NCI-H2107 (cell line): ENCODE data around the gene CACNA1D.
"Not testable (repeated sequence)": the region's sequence is repeated elsewhere in the genome, so short reads cannot be mapped to it uniquely, and the experiment has no call there.

Source experiments
- DNase-seq: peaks from one replicate; lab custom pipeline; 2025; lab: John Stamatoyannopoulos, UW

The CACNA1D gene

GRCh38 chr3:53526704-53527055, 32.3 kb downstream of the CACNA1D start:
- no peak for DNase-seq

- no peak for DNase-seq
Measured at GRCh38 chr3:53530205-53530604, 35.8 kb downstream of the CACNA1D start.

GRCh38 chr3:53531749-53532148, 37.3 kb downstream of the CACNA1D start:
- no peak for DNase-seq

- no peak for DNase-seq
Measured at GRCh38 chr3:53533472-53533871, 39.1 kb downstream of the CACNA1D start.

DNA sequence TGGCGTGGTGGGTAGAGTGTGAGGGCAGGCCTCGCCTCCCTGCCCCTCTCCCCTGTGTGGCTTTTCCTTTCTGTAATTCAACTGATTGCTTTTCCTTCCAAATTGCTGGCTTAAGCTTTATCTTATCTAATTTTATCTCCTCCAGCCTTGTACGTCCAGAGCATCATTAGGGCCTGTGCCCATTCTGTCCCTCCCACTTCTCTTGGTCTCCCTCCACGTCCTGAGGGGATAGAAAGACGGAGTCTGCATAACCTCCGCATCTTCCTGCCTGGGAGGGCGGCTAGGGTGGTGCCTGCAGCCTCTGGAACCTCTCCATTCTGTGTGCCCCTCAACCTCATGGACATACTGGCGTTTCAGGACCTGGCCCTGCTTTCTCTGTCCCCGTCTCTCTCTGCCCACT, 39.8 kb downstream of the CACNA1D start:
- DNase-seq = no peak

GRCh38 chr3:53534676-53535400, 40.4 kb downstream of the CACNA1D start:
- no peak for DNase-seq

GRCh38 chr3:53536282-53536681, 41.9 kb downstream of the CACNA1D start:
- DNase-seq = no peak

DNA sequence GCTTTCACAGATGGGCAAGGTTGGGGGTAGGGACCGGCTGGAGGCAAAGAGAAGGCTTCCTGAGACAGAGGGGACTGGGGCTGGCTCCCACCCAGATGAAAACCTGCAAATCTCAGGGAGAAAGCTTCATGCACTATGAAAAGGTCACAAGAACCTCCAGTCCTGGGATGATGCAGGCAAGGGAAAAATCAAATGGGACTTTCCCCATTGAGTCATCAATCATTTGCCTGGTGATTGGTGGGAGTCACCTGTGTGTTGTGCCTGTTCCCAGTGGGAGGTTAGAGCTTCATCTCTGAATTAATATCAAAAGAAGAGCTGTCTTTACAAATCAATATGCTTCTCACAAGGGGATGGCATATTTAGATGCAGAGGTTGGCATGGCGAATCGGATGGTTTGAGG, 49.9 kb downstream of the CACNA1D start:
- no peak for DNase-seq

DNA sequence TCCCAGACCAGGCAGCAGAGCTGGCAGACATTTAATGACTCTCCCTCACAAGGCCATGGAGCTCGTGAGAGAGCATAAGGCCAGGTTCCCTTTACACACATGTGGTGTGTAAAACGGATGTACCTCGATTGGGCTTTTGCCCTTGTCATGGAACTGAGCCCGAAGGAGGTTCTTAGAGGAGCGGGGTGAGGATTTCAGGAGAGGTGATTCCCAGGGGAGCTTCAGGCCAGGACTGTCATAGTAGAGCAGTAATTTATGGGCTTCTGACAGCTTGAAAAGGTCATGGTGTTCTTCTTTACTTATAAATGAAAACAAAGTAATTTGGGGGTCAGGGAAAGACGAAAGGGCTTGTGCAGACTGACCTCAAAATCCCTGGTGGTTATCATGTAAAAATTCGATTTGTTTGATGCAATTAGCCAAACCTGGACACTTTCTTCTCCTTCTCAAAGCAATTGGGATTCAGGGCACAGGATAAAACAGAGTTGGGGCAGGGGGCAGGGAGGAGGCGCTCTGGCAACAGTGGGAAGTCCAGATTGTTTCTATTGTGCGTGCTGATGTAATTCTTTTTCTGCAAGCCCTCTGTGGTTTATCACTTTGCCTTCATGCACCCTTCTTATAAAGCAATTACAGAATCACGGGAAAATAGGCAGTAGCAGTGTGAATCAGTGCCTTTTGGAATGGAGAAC, 51.0 kb downstream of the CACNA1D start:
- no peak for DNase-seq

GRCh38 chr3:53545996-53546359, 51.6 kb downstream of the CACNA1D start:
- no peak for DNase-seq

DNA sequence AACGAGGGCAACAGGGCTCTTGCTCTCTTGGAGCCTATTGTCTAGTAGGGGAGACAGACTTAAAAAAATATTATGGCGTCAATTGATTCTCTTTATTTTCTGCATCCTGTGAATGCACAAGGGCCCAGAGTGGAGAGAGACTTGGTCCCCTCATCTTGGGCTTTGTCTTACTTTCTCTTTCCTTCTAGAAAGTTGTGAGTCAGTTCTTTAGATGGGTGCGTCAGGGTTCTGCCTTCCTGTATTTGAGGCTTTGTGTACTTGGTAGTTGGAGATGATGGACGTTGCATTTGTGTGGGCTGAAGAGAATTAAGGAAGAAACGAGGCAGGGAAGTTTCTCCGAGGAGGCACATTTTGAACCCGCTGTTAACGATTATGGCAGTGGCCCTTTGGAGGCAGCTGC, 52.9 kb downstream of the CACNA1D start:
- no peak for DNase-seq

- DNase-seq = no peak
Measured at GRCh38 chr3:53550005-53550620, 55.7 kb downstream of the CACNA1D start.

DNA sequence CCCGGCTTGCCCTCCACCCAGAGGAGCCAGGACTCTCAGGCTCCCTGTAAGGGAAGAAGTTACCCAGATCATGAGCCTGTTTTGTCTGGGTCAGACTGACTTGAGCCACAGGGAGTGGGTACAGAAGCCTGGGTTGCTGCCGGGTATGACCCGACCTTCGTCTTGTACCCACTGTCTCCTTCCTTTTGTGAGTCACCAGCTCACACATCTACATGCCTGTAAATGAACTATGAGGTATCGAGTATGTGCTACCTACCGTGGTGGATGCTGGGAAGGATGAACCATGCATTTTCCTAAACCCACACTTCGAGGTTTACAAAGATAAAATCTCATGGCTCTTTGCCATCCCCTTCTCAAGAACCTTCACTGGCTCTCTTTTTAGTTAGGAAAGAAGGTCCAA, 56.9 kb downstream of the CACNA1D start:
- DNase-seq = no peak

DNA sequence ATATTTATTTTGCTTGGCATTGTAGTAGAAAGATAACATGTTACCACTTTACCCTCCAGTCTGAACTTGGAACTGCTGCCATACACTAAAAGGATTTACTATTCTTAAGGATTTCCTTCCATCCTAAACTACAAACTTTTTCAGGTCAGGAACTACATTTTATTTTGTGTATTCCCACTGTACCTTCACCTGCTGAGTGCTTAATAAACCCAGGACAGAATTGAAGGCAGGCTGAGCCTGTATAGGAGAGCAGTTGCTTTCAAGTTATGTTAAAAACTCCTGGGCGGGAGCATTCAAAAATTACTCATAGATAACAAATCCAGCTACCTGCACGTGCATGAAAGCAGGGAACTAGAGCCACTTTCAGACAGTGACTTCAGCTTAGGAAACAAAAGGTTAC, 58.3 kb downstream of the CACNA1D start:
- no peak for DNase-seq

DNA sequence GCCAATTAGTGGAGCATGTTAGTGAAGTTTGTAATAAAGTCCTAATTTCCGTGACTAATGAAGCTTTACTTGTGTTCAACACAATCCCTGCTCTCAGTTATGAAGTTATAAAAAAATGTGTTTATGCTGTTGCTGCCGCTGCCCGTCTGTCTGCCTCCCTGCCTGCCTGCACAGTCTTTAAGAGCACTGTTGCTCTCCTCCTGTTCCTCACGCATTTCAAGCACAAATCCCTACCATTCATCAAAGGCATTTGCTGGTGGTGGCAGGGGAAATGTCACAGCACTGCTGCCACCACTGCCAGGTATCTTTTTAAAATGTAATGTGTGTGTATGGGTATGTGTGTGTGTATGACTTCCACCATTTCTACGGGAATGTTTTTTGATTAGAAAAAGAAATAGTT, 58.8 kb downstream of the CACNA1D start:
- no peak for DNase-seq

- no peak for DNase-seq
Measured at GRCh38 chr3:53554559-53555067, 60.2 kb downstream of the CACNA1D start.

DNA sequence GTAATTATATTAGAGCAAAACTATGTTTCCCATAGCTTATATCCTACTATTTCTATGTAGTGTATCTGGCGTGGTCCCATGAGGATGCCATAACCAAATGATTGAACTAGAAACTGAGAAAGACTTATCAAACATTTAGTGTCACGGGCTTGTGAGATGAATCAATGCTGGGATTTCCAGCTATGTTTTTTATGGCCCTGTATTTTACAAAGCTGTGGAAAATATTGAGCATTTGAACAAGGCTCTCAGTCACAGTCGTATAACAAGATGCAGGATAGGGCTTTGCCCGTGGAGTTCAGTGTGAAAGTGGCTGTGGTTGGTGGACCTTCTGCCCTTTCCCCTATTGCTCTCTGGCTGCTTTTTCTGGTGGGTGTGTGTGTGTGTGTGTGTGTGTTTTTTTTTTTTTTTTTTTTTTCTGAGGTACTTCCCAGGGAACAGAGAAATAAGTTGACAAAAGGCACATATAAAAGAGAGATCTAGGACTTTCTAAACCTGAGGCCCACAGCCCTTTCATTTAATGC, 60.7 kb downstream of the CACNA1D start:
- DNase-seq = no peak

DNA sequence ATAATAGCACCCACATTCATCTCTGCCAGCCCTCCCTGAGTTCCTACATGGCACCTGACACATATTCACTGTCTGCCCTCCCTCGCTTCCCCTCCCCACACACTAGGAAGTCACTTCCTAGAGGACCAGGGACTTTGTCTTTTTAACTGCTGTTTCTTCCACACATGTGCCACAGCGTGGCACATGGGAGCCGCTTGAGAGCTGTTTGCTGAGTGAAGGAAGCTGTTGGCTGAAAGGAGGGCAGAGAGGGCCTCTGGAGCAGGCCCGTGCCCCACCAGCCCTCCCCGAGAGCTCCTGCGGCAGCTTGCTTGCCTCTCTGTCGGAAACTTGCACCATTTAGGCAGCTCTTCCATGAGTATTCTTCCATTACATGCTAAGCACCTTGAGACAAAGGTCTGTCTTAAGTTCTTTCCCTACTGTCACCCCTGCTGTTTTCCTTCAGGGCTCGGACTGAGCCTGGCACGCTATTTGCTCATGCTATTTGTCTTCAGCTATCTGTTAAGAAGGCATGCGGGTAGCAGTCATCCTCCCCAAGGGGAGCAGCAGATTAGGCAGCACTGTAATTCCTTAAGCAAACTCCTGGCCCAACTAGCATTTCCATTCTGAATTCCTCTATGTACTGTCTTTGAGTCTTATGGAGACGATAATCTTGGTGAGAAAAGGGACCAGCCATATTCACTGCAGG, 72.2 kb downstream of the CACNA1D start:
- no peak for DNase-seq

GRCh38 chr3:53570081-53570480, 75.7 kb downstream of the CACNA1D start:
- DNase-seq = no peak

DNA sequence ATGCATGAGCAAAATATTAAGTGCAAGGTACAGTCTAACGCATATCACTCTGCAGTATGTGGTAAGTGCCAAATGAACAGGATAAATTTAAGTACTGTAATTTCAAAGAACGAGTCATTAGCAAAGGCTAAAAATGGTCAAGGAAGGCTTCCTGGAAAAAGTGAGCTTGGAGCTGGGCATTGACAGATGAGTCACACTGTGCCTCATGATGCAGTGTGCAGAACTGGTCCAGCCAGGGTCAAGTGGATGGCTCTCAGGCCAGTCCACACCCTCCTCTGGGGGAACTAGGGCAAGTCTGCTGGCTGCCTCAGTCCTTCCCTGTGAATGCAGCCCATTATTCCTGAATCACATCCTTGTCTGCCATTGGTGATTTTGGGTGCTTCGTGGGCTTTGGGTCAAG, 76.3 kb downstream of the CACNA1D start:
- DNase-seq = no peak

GRCh38 chr3:53571264-53571663, 76.9 kb downstream of the CACNA1D start:
- DNase-seq = no peak

DNA sequence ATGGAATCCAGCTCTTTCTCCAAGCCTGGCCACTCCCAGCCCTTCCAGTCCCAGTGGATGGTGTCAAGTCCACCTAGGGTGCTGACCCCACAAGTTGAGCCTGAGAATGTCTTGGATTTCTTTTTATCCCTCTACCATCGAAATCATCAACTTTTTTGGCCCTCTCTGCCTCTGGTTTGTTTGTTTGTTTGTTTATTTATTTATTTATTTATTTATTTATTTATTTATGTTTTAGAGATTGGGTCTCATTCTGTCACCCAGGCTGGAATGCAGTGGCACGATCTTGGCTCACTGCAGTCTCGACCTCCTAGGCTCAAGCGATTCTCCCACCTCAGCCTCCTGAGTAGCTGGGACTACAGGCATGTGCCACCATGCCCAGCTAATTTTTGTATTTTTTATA, 77.8 kb downstream of the CACNA1D start:
- not testable (repeated sequence) for DNase-seq

DNA sequence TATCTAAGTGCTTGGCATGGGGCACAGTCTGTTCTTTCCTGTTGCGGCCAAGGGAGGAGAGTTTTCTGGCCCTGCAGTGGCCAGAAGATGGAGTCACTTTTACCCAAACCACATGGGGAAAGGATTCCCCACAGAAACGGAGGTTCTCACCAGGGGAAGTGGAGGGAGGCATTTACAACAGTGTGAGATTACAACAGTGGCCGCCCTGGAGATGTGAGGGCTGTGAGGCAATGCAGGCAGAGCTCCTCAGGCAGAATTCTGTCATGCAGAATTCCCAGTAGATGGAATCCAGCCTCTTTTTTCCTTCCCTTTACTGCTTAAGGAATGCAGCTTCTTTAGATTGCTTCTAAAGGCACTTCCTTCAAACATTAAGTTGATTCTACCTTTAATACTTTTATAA, 83.1 kb downstream of the CACNA1D start:
- DNase-seq = no peak
